Ishikawa (cell line): ENCODE data around the gene CLCN4.

ENCODE experiments used
- EGR1 ChIP-seq: IDR thresholded peaks from 2 replicates; pipeline ENCODE4 v1.6.1; 2012
- EP300 ChIP-seq: IDR thresholded peaks from 2 replicates; pipeline ENCODE4 v1.6.1; 2012; ENCODE audit warnings: borderline replicate concordance
- FOXM1 ChIP-seq: IDR thresholded peaks from 2 replicates; pipeline ENCODE4 v1.6.1; 2012; ENCODE audit warnings: low read depth, borderline replicate concordance
- TAF1 ChIP-seq: IDR thresholded peaks from 2 replicates; pipeline ENCODE4 v1.6.1; 2012; ENCODE audit warnings: low read depth, mild to moderate bottlenecking
- YY1 ChIP-seq: IDR thresholded peaks from 2 replicates; pipeline ENCODE4 v1.6.1; 2012; ENCODE audit warnings: low read depth
- TF ChIP-seq, protein P1 (sequence below): IDR thresholded peaks from 2 replicates; pipeline ENCODE4 v1.6.1; 2012; ENCODE audit warnings: low read depth, mild to moderate bottlenecking

DNA sequence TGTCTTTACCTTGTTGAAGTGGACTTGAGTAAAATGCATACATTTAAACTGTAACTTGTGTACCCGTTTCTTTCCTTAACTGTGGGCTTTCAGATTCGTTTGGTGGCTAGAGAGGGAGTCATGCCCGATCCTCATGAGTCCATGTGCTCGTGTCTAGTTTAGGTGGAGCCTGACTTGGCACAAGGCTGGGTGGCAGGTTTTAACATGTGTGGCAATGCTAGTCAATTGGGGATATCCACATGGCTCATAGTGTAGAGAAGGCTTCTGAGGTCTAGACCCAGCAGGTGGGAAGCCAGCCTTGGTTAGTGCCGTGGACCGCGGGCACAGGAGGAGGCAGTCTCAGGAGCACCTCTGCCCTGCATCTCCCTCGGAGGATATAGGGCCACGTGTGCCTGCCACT lies 48.5 kb upstream of the CLCN4 start:
- TF ChIP-seq EGR1 (no peak), FOXM1 (no peak), TAF1 (no peak), YY1 (no peak), EP300 (no peak)
- TF ChIP-seq, protein P1, sequence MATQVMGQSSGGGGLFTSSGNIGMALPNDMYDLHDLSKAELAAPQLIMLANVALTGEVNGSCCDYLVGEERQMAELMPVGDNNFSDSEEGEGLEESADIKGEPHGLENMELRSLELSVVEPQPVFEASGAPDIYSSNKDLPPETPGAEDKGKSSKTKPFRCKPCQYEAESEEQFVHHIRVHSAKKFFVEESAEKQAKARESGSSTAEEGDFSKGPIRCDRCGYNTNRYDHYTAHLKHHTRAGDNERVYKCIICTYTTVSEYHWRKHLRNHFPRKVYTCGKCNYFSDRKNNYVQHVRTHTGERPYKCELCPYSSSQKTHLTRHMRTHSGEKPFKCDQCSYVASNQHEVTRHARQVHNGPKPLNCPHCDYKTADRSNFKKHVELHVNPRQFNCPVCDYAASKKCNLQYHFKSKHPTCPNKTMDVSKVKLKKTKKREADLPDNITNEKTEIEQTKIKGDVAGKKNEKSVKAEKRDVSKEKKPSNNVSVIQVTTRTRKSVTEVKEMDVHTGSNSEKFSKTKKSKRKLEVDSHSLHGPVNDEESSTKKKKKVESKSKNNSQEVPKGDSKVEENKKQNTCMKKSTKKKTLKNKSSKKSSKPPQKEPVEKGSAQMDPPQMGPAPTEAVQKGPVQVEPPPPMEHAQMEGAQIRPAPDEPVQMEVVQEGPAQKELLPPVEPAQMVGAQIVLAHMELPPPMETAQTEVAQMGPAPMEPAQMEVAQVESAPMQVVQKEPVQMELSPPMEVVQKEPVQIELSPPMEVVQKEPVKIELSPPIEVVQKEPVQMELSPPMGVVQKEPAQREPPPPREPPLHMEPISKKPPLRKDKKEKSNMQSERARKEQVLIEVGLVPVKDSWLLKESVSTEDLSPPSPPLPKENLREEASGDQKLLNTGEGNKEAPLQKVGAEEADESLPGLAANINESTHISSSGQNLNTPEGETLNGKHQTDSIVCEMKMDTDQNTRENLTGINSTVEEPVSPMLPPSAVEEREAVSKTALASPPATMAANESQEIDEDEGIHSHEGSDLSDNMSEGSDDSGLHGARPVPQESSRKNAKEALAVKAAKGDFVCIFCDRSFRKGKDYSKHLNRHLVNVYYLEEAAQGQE = no peak
